MCF 10A (cell line): ENCODE measurements around the gene GORAB. TPM values are rescaled to one million over a fixed set of nuclear protein-coding genes. Genes with fewer than 3 reads are reported as not detected.

Experiments
- BruUV-seq: library from RNA; stranded (reverse); fragments of 400-500 nt; replicated peaks from 2 replicates; lab custom pipeline; 2021; lab: Mats Ljungman, UMichigan
- CTCF ChIA-PET: fragments of 300-600 bp; sonication (Branson Sonifier 250); formaldehyde crosslinking; extraction: SDS; loops from one replicate; lab custom pipeline; 2021; ENCODE audit warnings: antibody characterized with exemption, inconsistent platforms; lab: Yijun Ruan, JAX
- POLR2A ChIA-PET: fragments of 300-600, 350-650 bp; sonication (Branson Sonifier 250); formaldehyde crosslinking; extraction: SDS; loops from one replicate; lab custom pipeline; 2020; ENCODE audit warnings: antibody characterized with exemption, inconsistent platforms; lab: Yijun Ruan, JAX
- DNase-seq: peaks from one replicate; pipeline ENCODE4 v3.0.0-alpha.2; 2018; ENCODE audit not compliant: unreplicated experiment
- H3K27ac Mint-ChIP-seq: one replicate; pipeline ENCODE4 v1.8.0; 2022; ENCODE audit warnings: mild to moderate bottlenecking, low read depth, mixed read lengths; ENCODE audit not compliant: unreplicated experiment
- H3K27me3 Mint-ChIP-seq: one replicate; pipeline ENCODE4 v1.8.0; 2022; ENCODE audit warnings: mixed read lengths; ENCODE audit not compliant: insufficient read depth, unreplicated experiment
- H3K36me3 Mint-ChIP-seq: one replicate; pipeline ENCODE4 v1.8.0; 2022; ENCODE audit warnings: mild to moderate bottlenecking, moderate library complexity, mixed read lengths; ENCODE audit not compliant: insufficient read depth, unreplicated experiment
- H3K4me1 Mint-ChIP-seq: one replicate; pipeline ENCODE4 v1.8.0; 2022; ENCODE audit warnings: mixed read lengths; ENCODE audit not compliant: insufficient read depth, unreplicated experiment
- H3K4me3 Mint-ChIP-seq: one replicate; pipeline ENCODE4 v1.8.0; 2022; ENCODE audit warnings: mild to moderate bottlenecking, moderate library complexity, mixed read lengths; ENCODE audit not compliant: unreplicated experiment
- H3K9me3 Mint-ChIP-seq: one replicate; pipeline ENCODE4 v1.8.0; 2022; ENCODE audit warnings: mixed read lengths; ENCODE audit not compliant: unreplicated experiment
- CTCF ChIP-seq: fragments of 200-600 bp; IDR thresholded peaks from one replicate; pipeline ENCODE4 v1.8.0; 2022; ENCODE audit warnings: antibody characterized with exemption, mild to moderate bottlenecking; ENCODE audit not compliant: unreplicated experiment
- intact Hi-C: fragments of 100-400 bp; cut with micrococcal nuclease; formaldehyde crosslinking; loops from 2 replicates; pipeline ENCODE4 v1.14.1; 2022
- total RNA-seq: library from RNA; stranded (reverse); gene quantifications from 2 replicates; pipeline ENCODE4 v1.2.3, GENCODE V29; 2022

The GORAB gene
- total RNA-seq, 1 experiment from 2014 or later, result 14.0 TPM

GRCh38 chr1:170503665-170504064 lies 28.3 kb upstream of the GORAB start:
- ChIA-PET POLR2A (no interaction called here), CTCF (interaction anchor here (1.1 kb wide), 1 partner anchor 14 kb away, joined by 6 read pairs; no protein-coding TSS in a partner anchor)
- TF ChIP-seq CTCF, result no peak
- Mint-ChIP-seq H3K9me3 (no peaks in the 10 kb centered on the region), H3K4me1 (no peaks in the 10 kb centered on the region), H3K27ac (no peak overlapping the region), H3K4me3 (no peak overlapping the region), H3K27me3 (no peaks in the 10 kb centered on the region), H3K36me3 (no peaks in the 10 kb centered on the region)
- DNase-seq, result no peak
- BruUV-seq, result no TSS peak
- intact Hi-C loops, result loop anchor here (10.0 kb wide), 1 partner anchor 261 kb away; no protein-coding TSS in a partner anchor

- Mint-ChIP-seq H3K4me3 (no peak overlapping the region), H3K4me1 (no peaks in the 10 kb centered on the region), H3K36me3 (no peaks in the 10 kb centered on the region), H3K27me3 (no peaks in the 10 kb centered on the region), H3K9me3 (no peaks in the 10 kb centered on the region), H3K27ac (no peak overlapping the region)
- TF ChIP-seq CTCF, result no peak
- ChIA-PET POLR2A (no interaction called here), CTCF (no interaction called here)
- no TSS peak for BruUV-seq
- intact Hi-C loops, result no loop called here
- DNase-seq, result no peak
Measured at GRCh38 chr1:170510163-170510562, 21.8 kb upstream of the GORAB start.

- intact Hi-C loops, result no loop called here
- H3K4me3 Mint-ChIP-seq, result no peak overlapping the region
- DNase-seq, result no peak
- no peaks in the 10 kb centered on the region for H3K9me3 Mint-ChIP-seq
- no peaks in the 10 kb centered on the region for H3K36me3 Mint-ChIP-seq
- no peak for TF ChIP-seq CTCF
- BruUV-seq, result no TSS peak
- ChIA-PET CTCF (interaction anchor here (0.7 kb wide), 1 partner anchor 50 kb away, joined by 3 read pairs; no protein-coding TSS in a partner anchor), POLR2A (no interaction called here)
- H3K27ac Mint-ChIP-seq, result no peak overlapping the region
- no peaks in the 10 kb centered on the region for H3K27me3 Mint-ChIP-seq
- H3K4me1 Mint-ChIP-seq, result no peaks in the 10 kb centered on the region
Measured at GRCh38 chr1:170511038-170511437, 20.9 kb upstream of the GORAB start.

GRCh38 chr1:170513138-170513537 lies 18.8 kb upstream of the GORAB start:
- no peaks in the 10 kb centered on the region for H3K36me3 Mint-ChIP-seq
- BruUV-seq, result no TSS peak
- DNase-seq, result no peak
- H3K4me3 Mint-ChIP-seq, result no peak overlapping the region
- H3K9me3 Mint-ChIP-seq, result no peaks in the 10 kb centered on the region
- intact Hi-C loops, result no loop called here
- no peaks in the 10 kb centered on the region for H3K27me3 Mint-ChIP-seq
- H3K27ac Mint-ChIP-seq, result no peak overlapping the region
- POLR2A ChIA-PET, result no interaction called here
- no peaks in the 10 kb centered on the region for H3K4me1 Mint-ChIP-seq
- no peak for TF ChIP-seq CTCF
- CTCF ChIA-PET, result interaction anchor here (0.8 kb wide), 1 partner anchor 177 kb away, joined by 3 read pairs; no protein-coding TSS in a partner anchor
